ENCODE measurements around the gene PDIA5.

Gene PDIA5

DNA sequence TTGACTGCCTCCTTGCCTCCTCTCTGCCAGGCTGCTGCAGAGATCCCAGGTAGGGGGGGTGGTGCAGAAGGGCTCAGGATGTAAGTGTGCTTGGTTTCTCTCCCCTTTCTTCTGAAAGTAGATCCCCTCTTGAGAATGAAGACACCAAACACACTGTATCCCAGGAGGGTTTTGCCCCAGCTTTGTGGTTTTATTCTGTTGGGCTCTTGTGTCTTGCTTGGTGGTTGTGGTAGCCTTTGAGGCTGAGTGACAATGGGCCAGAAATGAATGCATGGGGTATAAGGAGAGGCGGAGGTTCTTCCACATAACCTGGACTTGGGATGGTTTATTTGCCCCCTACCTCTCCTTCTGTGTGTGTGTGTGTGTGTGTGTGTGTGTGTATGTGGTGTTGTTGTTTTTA lies 5.7 kb downstream of the PDIA5 start:
- no peak for DNase-seq

DNA sequence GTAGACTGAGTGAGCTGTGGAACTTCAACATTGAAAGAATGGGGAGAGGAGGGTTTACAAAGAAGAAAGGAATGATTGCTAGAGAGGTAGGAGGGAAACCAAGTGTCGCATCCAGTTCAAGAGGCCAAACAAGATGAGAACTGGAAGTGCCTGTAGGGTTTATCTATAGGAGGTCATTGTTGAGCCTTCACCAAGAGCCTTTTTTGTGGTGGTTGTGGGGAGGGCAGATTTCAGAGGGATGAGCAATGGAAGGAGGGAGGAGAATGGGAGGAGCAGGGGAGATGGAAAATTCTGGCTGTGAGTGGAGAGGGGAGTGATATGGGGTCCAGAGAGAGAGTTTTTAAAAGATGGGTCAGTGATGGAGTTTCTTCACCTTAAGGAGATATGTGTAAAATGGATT lies 8.5 kb downstream of the PDIA5 start:
- DNase-seq, result no peak

DNA sequence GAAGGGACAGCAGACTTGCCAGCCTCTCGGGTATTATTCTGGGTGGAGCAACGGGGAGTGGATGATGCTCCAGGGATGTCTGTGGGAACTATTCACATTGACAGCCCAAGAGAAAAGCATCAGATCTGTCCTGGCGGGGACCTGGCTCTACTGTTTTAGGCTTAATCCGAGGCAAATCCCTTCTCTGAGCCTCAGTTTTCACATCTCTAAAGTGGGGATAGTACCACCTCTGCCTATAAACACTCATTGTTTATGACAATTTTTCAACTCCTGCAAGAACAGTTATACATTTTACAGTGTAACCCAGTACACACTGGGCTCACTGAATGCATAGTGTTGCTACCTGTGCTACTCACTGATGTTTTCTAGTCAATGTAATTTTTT lies 9.3 kb downstream of the PDIA5 start:
- no peak for DNase-seq

DNA sequence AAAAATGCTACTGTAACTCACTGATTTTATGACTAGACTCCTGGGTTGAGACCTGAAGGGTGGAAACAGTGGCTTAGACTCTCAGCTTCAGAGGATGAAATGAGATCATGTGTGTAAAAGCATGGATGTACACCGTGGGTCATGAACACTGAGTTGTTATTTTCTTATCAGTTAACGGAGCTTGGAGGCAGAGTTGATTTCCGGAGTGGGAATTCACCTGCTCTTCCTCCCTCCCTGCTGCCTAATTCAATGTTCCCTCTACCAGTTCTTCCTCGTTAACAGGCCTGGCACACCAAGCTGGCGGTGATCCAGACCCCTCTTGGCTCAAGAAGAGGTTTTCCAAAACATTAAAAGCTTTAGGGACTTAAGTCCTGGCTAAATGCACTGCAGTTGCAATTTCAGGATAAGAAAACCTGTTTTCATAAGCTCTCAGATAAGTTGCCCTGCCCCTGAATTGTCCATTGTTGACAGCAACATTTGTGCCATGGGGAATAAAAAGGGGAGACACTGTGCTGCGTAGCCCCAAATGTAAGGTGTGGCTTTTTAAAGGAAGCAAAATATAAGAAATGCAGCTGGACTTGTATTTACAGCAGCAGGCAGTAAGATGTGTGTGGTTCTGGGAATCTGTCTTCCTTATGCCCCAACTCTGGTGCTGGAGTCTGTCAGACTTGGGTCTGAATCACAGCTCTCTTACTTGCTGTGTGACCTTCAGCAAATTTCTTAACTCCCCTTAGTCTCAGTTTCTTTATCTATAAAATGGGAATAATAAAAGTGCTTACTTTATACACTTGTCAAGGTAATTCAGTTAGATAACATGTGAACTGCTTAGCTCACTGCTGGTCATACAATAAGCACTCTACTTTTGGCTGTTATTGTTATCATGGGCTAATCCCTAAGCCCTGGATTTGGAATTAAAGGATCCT lies 9.9 kb downstream of the PDIA5 start:
- DNase-seq, result no peak

DNA sequence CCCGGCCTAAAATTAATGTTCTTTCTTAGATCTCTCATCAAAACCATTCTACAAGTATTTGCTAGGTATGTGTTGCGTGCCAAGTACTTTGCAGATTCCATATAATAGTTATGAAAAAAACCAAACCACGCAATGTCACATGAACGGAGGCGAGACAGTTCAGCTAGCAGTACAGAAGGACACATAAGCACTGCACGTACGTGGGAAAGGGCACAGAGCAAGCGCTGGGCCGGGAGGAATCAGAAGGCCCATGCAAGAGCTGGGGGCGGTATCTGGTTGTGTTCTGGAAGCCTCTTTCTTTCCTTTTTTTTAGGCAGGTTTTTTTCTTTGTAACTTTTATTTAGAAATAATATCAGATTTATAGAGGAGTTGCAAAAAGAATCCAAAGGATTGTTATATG lies 11.3 kb downstream of the PDIA5 start:
- DNase-seq, result no peak

DNA sequence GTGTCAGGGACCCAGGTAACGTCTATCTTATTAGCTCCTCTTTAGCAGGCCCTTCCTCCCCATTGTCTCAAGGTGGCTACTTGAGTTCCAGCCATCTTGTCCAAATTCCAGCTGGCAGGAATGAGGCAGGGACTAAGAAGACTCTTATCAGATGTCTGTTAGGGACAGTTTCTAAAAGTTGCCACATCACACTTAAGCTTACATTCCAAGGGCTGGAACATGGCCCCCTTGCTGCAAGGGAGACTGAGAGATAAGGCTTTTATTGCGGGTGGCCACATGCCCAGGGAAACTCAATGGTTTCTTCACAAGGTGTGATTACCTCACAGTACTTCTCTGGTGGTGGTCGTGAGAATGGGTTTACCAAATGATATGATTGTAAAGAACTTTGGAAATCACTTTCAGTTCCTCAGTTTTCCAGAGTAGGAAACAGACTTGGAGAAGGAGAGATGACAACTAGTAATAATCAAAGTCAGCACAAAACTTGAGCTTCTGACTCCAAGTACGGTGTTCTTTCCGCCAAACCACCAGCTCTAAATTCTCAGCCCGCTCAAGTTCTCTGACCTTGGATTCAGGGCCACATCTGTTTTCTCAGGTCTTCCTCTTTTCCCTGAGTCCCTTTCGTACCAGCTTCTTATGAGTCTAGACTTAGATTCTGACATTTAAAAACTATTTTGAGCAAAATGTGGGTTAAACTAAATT lies 14.2 kb downstream of the PDIA5 start:
- DNase-seq, result no peak

DNA sequence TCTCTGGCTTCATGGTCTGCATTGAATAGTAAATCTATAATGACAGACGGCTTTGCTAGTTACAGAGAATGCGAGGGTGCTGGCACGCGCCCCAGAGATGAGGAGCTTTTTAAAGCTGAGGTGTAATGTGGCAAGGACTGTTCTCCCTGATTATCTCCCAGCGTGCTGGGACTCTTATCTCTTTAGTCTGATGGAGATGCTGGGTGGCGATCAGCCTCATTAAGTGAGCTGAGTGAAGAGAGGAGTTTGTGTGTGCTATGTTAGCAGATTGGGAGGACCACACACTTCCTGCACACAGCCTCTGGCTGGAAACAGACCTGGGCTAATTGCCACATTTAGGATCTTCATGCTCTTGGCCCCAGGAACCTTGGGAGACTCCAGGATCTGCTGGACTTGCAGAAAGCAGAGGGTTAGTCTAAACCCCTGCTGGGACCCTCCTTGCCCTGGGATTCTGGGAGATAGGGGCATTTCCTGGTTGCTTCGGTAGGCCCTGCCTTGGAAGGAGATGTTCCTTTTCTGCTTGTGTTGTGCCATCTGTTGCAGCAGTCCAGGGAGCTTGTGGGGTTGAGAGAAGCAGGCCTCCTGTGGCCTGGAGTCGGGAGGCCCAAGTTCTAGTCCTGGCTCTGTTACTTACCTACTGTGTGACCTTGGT lies 15.0 kb downstream of the PDIA5 start:
- DNase-seq, result no peak

DNA sequence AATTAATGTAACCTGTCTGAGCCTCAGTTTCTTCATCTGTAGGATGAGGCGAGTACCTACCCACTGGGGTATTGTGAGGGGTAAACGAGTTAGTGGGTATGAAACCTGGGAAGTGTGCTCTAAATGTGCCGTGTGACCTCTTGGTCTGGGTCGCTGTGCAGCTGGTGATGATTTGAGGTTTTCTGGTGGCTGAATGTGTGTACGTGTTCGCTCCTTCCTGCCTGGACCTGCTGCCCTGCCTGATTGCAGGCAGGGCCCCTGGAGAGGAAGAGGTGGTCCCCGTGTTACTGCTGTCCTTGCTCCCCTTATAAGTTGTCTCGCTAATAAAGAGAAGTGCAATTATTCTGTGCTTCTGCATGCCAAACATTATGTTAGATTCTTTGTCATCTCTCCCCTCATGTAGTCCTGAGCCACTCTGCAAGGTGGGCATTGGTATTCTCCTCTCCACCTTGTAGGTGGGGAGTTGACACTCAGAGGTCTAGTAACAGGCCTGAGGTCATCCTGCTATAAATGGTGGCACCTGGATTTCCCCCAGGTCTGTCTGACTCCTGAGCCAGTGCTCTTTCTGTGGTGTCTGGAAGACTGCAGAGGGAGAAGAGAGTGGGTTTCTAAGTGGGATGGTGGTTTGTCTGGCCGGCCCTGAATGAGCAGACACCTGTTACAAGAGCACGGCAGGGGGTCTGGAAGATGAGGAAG lies 15.7 kb downstream of the PDIA5 start:
- DNase-seq, result no peak

DNA sequence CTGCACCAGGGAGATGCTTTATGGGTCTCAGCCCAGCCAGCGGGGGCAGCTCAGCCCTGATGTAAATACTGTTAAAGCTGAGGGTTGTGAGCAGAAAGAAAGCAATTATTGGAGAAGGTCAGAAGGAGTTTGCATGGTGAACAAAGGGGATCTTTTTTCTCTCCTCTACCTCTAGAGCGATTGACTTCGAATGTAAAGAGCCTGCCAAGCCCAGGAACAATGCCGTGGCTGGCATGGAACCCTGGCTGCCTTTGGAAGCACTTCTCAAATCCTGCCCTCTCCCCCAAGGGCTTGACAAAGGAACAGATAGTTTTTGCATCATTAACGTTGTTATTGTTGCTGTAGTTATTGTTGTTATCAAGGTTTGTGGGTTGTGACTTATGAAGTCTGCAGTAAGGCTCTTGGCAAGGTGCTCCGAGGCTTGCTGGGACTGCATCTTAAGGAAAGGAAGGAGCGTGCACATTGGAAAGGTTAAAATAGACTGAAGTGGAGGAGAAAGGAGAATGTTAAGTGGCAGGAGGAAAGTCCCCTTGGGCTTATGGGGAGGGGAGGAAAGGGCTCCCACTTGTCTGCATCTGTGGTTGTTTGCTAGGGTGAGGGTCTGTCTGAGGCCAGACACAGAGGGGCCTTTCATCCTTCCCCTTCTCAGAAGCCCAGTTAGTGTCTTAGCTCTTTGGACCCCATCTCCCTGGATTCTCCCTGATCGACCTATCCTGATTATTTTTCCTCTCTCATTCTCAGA lies 16.7 kb downstream of the PDIA5 start:
- no peak for DNase-seq

DNA sequence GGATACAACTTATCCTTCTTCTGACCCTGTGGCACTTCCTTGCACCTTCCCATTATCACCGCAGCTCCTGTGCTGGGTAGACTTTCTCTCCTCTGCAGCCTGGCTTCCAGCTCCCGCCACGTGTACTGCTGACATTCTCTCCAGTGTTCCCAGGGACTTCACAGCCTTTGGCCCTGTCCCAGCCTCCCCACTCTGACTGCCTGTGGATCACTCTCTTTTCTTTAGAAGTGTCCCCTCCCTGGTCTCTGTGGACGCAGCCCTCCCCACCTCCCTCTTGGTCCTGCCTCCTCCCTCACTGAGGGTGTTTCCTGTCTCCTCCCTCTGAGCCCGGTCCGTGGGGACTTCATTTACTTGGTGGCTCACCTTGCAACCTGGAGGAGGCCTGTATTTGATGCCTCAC lies 17.4 kb downstream of the PDIA5 start:
- no peak for DNase-seq

DNA sequence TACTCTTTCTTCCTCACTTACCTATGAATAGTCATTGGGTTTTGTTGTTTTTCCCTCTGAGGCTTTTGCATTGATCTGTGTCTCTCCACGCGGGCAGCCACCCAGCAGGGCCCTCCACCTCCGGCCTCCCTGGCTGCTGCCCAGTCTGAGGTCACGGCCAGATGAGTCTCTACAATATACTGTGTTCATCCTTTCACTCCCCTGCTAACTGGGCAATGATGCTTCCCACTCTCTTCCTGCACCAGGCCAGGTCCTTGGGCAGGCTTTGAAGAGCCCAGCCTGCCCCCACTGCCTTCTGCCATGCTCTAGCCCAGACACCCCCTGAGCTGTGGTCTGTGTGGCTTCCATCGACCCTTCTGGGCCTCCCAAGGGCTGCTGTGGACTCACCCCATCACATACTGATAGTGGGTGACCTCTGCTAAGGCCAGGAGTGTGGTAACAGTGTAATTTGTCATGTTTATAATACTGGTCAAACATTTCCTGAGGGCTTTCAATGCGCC lies 18.0 kb downstream of the PDIA5 start:
- DNase-seq, result no peak

DNA sequence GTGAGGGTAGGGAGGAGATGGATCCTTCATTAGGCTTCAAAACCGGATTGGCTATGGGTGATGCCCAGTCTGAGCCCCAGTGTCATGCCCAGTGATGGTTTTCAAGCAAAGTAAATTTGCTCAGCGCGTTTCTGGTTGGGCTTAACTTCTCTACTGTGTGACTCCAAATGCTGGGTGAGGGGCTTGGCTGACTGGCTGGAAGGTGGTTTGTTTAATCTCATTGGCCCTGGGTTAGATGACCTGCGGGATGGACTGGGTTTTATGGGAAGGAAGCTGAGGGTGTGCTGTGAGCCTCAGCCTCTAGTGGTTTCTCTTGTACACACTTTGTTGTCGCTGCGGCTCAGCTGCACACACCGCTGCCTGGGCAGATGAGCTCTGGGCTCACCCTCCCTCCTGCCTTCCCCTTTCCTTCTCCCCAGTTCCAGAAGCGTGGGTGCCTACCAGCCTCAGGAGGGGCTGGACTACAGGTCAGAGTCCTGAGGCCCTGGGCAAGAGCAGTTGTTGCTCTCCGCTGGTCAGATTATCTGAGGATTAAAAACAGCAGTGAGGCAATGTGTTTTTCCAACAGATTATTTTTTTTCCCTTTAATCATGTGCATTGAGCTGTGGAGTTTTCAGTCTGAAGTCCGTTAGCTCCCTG lies 18.6 kb downstream of the PDIA5 start:
- no peak for DNase-seq

DNA sequence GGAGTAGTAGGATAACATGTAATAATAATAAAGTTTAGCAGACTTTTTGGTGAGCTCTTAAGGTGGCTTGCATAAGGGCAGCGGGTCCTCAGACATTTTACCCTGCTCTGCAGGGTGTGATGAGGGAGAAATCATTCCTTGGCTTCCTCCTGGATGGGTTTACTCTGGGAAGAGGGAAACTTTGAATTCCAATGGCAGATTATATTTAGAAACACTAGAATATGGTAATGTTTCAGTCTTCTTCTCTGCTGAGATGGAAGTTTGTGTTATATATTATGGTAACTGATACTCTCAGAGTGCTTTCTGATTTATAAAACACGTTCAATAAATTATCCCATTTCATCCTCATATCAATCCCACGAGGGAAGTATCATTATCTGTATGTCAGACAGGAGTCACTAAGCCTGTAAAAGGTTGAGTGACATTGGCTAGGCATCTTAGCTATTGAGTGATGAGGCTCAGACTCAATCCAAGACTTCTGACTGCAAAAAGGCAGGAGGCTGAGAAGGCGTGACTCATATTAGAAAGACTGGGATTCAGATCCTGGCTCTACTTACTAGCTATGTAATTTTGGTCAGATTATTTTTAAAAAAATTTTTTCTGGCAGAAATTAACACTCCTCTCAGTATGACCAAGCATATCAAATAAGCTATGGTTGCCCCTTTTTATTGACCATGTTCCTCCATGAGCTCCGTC lies 19.3 kb downstream of the PDIA5 start:
- DNase-seq, result no peak

DNA sequence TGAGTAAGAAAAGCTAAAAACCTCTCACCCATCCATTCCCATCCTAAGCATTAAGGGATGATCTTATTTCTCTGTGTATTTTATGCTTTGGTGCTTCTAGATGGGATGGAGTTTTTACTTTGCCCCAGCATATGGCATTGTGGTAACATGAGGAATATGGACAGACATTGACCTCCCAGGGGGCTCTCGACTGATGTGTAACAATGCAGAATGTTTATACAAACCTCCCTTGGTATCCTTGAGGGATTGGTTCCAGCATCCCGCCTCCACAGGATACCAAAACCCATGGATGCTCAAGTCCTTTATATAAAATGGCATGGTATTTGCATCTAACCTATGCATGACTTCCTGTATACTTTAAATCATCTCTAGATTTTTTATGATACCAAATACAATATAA lies 21.6 kb downstream of the PDIA5 start:
- DNase-seq, result no peak

DNA sequence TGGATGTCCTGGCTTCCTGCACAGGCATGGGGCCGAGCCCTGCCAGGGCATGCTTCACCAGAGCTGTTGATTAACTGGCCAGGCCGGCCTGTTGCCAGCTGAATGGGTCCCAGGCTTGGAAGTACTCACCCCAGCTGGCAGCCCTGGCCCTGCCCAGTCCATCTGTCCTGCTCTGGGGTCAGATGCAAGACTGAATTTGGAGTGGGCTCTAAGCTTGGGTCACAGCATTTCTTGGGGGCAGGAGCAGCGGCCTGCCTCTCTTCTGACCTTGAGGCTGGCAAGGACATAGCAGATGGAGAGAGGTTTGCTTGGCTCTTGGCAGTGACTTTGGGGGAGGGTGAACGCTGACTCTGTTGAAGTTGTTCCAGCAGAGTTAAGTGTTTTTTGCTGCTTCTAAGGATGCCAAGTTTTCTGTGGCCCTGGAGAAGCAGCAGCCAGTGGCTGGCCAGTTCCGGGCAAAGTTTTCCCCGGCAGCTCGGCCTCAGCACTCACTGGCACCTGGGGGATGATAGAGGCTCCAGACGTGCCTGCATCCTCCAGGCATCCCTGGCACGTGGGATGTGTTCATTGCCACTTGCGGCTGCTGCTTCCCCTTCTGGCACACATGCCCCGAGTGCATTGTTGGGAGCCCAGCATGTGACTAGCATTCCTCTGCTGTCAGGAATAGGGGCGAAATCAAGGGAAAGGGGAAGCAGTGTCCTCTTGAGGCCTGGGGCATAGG lies 22.9 kb downstream of the PDIA5 start:
- no peak for DNase-seq

DNA sequence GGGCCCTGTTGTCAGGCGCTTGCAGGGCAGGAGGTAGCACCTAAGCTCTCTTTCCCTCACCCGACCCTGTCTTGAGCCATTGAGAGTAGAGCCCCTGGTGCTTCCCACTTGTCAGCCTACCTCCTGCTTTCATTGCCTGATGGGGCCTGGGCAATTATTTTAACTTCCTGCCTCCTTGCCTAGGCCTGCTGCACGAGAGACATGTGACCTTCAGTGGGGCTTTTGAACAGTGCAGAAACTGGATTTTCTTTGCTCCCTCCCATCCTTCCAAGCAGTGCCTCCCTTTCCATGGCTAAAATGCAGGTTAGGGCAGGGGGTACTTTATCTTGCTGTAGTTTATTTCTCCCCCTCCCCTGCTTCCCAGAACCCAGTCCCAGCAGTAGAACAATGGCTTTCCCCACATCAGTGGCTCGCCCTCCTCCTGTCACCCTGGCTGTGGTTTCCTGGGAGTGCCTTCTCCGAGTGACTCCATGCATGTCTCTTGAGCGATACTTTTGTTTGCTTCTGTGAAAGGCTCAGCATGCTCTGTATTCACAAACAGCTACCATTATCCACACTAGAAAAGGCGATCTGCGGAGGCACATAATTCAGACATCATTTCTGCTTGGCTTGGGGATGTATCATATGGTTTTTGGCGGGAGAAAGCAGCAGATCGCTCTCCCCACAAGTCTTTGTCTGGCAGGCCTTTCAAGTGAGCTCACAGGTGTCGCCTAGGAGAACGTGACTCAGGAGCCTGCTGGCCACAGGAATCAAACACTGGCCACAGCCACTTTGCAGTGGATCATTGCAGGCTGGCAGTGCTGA lies 24.1 kb downstream of the PDIA5 start:
- no peak for DNase-seq

DNA sequence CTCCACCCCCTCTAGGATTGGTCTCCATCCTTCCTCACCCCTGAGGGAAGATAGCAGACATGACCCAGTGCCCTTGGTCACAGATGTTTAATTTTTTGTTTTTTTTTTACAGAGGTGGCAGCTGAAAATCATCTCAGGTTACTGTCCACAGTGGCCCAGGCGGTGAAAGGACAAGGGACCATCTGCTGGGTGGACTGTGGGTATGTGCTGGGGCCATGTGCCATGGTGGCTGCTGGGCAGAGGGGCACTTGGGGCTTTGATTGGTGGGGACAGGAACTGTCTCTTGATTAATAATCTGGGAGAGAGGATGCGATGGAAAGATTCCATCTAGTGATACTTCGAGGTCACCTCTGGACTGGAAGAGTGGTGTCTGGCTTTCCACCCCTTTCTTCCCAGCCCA lies 25.4 kb downstream of the PDIA5 start:
- no peak for DNase-seq

DNA sequence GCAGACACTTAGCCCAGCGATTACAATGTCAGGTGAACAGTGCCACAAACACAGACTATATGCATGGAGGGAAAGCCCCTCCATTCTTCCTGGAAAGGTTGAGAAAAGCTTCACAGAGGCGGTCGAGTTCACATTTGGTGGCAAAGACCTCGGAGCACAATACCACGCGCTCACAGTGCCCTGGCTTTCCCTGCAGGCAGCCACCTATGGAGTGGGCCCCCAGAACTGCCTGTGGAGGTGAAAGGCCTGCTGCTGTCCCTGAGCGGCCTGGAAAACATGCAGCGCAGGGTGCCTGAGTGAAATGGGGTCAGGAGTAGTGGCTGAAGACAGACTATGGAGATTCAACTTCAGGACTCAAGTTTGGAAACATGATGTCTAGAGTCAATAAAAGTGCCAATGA lies 26.9 kb downstream of the PDIA5 start:
- DNase-seq, result no peak

DNA sequence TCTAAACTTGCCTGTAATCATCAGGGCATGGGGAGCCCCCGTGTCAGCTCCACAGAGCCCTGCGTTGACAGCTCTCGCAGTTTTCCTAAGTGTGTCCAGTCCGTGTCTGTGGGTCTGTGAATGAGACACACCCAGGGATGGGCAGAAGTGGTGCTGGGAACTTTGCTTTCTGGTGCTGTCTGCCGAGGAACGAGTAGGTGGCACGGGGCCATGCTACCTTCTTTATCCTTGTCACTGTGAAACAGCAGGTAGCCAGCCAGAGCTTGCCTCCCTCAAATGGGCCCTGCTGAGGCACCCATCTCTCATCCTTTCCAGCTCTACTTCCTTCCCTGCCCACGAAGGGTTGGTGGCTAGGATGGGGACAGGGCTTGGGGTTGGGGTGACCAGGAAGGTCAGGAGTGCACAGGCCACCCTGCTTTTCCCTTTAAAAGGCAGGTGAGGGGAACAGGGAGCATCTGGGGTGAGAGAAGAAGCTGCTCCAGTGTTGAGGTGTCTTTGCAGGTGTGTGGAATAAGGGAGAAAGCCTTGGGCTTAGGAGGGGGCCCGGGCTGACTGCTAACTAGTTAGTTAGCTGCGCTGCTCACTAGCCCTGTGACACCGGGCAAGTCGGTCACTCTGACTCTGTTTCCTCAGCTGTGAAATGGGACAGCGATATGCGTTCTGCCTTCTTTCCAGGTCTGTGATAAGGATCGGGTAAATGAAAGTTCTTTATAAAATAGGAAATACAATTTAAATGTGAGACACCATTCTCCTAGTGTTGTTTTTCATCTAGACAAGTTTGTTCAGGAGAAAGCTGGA lies 27.9 kb downstream of the PDIA5 start:
- no peak for DNase-seq

Data from stimulated activated CD4-positive, alpha-beta T cell treated with anti-CD3 and anti-CD28 coated beads, Interleukin-15, amount 100 ng/mL, for 24 hours (primary cell).